ENCODE results near the gene TMEM154.

Gene TMEM154

DNA sequence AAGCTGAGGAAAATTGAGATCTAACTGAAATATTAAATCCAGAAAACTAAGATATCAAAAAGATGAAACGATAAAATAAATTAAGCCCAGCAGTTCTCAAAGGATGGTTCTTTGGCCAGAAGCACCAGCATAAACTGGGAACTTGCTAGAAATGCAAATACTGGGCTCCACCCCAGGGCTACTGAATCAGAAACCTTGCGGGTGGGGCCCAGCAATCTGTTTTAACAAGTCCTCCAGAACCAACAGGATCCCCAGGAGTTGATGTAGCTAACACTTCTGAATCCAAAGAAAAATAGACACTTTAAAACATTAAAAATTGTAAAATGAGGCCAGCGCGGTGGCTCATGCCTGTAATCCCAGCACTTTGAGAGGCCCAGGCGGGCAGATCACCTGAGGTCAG is 14.1 kb upstream of the TMEM154 start:
- DNase-seq: no peak

DNA sequence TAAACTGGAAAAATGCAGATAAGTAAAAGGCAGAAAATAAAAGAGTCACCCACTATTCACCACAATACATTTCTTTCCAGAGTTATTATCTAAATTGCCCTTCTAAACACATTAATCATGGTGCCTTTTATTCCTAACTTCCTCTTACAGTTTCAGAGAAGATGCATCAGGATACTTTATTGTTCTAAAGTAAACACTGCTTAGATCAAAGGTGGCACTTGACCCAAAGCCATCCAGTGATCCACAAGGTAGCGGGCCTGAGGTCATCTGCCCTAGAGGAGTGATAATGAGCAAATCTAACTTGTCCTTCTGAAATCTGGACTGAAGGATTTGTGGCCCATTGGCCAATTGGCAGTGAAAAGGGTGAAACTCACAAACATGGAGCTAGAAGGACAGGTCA is 12.0 kb upstream of the TMEM154 start:
- DNase-seq: peak; percentile 22

DNA sequence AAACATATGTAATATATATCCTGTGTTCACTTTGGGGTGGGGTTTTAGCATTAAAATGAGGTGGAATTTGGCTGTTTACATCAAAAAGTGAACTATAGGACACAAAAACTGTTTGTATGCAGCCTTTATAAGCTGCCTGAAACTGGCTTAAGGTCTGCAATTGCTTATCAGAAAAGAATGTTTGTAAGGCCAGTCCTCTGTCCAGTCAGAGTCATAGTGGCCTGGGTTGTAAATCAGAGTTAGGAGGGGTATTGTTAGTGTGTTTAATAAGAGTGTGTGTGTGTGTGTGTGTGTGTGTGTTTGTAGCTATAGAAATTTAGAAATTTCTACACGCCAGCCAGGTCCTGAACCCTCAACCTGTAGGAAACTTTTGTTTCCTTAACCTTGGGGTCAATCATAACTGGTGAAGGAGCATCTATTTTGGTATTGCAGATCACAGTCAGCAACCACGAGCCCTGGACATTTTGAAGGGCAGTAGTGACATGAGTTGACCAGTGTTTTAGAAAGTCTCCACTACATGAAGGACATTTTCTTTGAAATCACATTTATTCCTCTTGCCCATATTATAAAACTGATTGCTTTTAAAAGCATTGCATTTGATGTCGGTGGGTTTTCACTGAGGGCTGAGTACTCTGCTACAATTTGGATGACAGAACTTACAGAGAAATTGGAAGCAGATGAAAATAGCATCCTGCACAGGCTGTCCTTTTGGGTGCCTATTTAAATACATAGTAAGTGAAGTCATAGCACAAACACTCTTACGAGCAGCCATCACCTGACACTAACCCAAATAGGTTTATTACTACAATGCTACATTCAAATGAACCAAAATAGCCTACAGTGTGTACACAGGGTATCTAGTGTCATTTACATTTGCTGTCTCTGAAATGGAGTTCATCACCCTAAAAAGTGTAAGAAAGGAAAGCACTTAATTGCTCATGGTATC is 11.2 kb upstream of the TMEM154 start:
- DNase-seq: peak; percentile 8

DNA sequence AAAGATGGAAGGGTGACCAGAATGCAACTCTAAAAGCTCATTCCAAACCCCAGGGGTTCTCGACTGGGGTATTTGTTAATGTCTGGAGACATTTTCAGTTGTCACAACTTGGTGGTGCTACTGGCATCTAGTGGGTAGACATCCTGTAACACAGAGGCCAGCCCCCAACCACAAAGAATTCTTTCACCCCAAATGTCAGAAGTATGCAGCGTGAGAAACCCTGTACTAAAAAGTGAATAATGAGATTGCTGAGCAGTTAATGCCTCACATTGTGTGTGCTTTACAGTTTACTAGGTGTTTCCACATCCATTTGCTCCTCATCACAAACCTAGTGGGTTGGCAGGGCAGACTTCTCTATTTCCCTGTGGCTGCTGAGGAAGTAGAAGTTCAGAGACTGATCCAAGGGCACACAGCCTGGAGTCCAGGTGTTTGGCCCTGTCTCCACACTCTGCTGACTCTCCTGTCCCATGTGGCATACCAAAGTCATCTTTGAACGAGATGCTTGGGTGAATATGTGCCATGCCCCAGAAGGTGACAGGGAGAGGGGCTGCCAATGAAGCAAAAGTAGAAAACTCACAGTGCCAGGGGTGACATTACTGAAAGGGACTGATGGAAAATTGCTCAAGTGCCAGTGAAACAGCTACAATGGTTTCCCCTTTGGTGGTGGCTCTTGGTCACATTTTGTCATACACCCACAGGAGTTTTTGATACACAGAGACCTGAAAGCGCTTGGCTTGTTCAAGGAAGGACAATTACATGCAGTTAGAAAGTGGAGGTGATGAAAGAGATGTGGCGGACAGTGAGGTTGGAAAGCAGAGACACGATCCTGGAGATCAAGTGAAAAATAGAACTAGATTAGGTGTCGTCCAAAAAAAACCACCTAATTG is 10.1 kb upstream of the TMEM154 start:
- no peak for DNase-seq

DNA sequence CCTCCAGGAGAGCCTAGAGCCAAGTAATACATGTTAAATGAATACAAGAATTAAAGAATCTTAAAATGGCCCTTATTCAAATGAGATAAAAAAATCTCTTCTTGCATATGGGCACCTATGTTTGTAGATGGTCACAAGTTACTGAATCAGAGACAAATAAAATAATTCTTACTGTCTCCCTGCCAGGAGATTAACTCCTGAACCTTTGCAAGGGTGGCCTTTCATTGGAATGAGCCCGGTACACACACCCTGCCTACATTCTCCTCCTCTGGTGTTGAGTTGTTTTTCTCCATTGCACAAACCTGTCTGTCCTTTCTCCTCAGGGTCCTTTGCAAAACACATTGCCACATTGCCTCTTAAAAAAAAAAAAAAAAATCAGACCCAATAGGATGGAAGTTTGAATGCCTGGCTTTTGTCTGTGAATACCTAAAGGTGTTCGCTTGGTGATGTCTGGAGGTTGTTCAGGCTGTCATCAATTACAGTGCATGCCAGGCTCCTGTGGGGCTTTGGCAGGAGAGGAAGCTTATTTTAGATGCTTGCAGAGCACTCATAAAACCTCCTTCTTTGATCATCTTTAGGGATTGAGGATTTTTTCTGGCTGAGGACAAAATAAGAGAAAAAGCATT is 8.3 kb upstream of the TMEM154 start:
- no peak for DNase-seq

DNA sequence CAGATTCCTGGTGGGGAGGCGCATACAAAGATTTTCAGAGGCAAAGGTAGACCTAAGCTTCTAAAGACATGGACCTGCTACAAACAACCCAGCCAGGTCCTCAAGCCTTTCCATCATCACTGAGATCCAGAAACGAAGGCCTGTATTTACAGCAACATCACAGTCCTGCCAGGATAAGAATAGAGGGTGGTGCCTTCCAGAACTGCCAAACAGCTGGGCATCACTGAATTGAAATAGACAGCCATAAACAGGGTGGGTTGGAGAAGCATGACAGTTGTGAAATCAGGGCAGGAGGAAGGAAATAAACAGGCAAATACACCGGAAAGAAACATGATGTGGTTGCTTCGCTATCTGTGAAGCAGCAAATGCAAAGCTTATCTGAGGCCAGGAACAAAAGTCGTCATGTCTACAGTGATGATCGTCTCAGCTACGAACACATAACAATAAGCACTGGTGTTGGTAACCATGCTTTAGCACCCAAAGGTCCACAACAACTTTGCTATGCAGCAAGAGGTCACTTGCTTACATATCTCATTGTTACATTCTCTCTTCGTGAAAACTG is 6.7 kb upstream of the TMEM154 start:
- DNase-seq: no peak

DNA sequence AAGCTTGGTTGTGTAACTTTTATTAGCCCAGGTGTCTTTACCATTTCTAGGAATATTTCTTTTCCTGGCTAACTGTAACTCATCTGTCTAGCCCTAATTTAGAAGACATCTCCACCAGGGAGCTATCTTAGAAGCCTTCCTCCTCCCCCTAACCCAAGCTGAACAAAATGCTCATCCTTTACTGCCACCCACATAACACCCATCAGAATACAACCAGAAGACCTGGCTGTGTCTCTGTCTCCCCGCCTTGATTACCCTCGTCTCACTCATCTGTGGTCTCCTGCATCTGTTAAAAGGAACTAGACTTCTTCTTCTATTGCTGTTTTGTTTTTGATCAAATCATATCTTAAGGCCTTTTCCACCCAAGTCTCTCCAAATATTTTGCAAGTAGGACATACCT is 4.8 kb upstream of the TMEM154 start:
- no peak for DNase-seq

DNA sequence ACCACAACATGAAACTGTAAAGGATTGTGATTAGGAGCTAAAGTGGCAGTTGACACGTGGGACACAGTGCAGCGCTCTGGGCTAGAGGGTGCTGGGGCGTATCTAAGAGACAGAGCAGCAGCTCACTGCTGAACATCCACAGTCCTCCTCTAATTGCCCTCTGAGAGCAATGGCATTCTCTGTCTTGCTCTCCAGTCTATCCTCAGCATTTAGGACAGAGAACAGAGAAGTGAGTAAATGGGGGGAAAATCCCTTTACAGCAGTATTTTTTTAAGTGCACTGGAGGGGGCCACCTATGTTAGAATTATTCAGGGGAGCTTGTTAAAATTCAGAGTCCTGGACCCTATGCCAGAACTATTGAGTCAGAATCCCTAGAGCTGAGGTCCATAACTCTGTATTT is 4.2 kb upstream of the TMEM154 start:
- DNase-seq: no peak

DNA sequence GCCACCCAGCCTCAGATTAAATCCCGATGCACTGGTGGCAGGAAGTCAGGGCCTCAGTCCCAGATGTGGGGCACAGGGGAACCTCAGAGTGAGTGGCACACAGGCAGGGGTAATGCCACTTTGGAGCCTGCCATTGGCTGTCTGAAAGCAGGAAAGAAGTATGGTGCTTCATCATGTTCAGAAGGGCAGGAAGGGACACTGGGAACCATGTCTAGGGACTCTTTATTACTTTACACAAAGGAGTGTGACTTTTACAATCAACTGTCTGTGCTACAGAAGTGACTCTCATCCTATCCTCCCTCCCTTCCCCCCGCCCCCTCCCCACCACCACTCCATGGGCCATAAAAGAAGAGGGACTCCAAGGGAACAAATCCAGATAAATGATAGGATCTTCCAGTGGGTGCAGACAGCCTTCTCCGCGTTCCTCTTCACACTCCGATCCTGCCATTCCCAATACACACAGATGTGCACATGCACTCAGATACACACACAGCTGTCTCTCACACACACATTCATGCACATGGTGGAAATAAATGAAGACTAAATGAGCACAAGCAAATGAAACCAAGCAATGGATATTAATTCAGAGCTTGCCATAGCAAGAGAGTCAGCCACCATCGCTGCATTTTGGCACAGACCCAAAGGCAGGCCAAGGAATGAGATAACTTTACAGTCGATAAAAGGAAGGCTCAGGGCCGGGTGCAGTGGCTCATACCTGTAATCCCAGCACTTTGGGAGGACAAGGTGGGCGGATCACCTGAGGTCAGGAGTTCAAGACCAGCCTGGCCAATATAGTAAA is 2.5 kb upstream of the TMEM154 start:
- DNase-seq: no peak

DNA sequence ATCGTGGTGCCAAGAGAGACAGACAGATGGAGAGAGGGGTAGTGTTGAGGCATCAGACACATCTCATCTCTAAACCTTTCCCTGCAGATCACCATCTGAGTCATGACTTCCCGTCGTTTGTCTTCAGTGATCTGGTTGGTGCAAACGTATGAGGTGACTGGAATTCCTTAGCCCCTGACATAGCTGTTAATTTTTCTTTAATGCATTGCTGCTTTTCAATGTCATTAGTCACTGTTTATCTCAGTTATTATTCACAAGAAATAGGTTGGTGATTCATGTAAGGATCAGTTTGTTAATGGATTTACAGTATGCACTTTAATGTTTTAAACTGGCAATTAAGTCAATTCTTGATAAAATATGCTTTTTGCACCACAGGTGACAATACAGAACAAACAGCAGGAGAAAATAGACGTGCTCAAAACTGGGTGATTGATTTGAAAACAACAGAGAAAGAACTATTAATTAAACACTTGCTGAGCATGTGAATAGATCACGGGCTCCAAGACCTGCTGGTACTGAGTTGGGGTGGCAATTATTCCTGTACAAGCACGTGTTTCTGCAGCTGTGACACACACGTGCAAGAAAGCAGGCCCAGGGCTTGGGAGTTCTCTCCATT is 1.3 kb upstream of the TMEM154 start:
- no peak for DNase-seq

DNA sequence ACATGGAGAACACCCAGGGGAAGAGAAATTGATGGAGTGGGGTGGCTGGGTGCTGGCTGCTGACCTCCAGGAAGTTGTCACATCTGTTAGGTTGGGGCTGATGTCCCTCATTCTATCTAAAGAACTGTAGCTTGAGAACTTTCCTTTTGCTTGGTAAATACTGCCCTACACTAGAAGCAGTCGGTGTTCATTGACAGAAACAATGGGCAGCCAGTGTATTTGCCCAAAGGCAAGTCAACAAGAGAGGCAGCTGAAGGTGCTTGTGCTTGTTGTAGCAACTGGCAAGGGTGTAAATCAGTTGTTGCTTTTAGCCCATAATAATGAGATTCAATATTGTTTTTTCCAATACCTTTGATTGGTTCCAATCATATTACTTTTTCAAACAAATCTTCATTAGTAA is 956 bp downstream of the TMEM154 start:
- peak; percentile 19 for DNase-seq

DNA sequence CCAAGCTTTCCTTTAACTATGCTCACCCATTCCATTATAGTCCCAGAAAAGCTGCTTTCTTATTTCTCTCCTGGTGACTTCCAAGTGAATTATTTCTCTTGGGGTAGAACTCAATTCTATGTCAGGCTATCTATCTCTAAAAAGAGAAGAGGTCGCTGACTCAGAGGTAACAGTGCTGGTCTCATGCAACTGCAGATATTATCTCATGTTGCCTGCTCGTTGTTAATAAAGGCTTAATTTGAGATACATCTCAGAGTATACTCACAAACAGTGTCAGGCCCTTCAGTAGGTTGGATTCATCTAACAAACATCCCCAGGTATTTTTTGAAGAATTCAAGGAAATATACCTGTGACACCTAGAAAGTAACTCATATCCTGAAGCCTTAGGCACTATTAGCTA is 2.7 kb downstream of the TMEM154 start:
- no peak for DNase-seq

DNA sequence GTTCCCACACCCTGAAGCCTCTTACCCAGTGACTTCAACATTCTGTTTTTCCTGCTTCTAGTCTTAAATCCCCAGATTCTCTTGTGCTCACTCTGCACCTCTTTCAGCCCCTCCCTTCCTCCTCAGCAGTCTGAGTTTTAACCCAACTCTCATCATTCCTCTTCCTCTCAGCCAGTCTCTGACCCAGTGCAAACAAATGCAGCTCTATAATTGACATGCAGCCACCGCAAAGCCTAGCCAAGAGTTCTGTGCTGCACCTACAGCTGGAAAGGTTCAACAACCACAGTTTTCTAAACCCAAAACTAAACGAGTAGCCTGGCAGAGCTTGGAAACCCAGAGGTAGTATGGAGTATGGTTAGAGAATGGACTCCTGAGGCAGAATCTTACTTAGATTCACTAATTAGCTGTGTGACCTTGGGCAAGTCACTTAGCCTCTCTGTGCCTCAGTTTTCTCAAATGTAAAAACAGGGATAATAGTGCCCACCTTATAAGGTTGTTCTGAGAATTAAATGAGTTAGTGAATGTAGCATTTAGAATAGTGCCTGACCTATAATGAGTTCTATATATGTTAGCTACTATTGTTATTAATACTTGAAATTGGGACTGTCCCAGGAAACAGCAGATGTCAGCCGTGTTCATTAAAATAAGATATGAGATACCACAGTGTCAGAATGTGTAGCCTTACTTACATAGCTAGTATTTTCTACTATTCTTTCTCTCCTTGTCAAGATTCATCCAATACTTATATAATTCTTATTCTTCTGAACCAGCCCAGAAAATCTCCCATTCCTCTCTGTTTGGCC is 3.5 kb downstream of the TMEM154 start:
- no peak for DNase-seq

DNA sequence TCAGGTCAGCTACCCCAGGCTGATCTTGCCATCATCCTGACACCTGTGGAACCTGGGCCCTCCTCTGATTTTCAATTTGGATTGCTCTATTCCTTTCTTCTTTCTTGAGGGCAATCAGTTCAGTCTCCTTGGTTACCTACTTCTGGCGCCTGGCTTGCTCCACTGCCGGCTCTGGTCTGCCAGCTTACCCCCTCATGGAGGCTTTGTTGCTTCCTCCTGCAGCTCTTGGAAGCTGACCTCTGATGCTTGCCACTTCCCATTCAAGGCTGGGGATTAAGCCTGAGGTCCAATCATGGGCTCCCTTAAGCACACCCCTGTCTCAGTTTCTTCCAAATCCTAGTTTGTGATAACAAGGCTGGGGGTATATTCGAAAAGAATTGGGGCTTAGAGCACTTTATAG is 5.4 kb downstream of the TMEM154 start:
- no peak for DNase-seq

DNA sequence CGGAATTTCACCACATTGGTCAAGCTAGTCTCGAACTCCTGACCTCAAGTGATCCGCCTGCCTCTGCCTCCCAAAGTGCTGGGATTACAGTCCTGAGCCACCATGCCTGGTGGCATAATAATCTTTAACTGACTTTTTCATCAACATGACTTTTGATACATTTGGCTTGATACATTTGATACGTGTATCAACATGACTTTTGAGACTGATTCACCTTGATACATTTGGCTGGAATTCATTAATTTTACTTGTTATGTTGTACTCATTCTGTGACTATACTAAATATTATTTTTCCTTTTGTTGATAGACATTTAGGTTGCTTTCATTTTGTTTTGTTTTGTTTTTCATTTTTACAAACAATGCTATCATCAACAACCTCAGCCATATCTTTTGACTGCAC is 6.3 kb downstream of the TMEM154 start:
- DNase-seq: no peak

DNA sequence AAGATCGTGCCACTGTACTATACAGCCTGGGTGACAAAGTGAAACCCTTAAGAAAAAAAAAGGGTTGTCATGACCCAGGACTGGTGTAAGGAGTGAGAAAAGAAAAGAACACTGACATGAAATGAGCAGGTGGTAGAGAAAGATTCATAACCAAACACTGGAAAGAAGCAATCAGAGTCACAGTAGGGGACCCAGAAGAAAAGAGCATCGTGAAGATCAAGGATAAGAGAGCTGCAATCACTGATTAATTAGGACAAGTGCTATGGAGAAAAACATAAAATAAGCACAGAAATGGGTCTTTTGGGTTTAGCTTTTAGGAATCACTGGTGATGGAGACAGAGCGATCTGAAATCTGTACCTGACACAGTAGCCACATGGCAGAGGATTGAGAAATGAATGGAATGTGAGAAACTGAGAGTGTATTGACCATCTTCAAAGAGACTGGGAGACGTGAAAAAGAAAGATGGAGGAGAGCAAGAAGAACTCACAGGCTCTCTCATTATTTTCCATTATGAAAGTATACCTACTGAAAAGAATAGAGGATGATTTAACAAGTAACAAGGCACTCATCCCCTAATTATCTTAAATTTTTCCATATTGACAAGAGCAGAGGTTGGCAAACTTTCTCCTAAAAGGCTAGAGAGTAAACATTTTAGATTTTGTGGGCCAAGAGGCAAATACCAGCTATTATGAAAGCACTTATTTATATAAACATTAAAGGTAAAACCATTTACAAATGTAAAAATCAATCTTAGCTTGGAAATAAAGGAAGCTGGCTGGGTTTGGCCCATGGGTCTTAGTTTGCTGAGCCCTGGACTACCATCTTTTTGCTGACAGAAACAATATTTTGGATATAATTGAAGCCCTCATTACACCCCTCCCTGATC is 7.3 kb downstream of the TMEM154 start:
- DNase-seq: peak; percentile 1

DNA sequence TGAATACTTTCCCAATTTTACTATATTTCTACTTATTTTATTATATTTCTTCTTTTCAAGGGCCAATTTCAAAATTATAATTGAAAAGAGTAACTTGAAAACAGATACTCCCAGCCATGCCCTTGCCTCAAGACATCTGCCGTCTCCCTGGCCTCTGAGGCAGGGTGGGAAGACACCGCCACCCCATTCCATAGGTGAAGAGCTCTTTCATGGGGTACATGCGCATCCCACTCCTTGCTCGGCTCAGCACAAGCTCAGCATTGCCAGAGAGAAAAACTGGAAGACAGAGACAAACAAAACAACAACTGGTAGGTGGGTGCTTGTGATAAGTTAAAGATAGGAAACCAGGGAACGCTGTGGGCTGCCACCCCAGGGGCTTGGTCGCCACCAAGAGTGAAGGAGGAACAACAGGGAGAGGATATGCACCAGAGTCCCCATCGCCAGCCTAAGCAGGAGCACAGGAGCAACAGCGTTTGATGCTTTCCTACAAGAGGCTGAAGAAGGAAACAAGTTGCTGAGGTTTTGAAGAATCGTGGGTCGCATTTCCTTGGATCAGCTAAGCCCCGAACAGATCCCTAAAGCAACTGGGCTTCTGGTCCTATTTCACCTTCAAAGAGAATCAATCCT is 11.3 kb downstream of the TMEM154 start:
- no peak for DNase-seq

DNA sequence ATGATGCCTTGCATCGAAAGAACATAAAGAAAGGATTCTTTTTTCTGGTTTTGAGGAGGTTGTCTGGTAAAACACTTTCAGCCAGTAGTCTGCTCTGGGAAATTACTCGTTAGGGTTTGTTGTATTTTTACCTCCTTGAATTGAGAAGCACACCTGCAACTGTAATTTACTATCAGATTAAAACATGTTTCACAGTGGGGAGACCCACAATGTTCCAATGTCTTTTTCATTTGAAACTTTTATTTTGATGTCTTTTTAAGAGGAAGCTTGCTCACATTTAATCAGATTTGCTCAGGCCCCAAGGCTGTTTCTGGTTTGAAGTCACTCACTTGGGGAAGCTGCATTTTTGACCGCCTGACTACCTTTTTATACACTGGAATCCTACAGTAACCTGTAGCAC is 12.0 kb downstream of the TMEM154 start:
- DNase-seq: no peak

DNA sequence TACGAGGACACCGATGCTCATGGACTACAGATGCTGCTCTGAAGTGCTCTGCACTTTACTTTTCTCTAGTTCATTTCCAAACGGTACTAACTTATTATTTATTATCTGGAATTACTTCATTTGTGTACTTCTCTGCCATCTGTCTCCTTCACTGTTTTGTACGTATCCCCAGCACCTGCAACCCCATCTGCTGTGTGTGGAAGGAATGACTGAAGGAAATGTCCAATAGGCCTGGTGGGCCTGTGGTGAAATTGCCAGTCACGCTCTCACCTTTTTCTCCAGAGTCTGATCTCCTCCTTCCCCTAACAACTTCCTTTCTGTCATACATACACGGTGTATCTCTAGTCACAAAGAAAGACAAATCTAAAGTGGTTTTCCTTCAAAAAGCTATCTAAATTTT is 12.9 kb downstream of the TMEM154 start:
- no peak for DNase-seq
